Measurements from ENCODE around the gene VAV2.

DNA sequence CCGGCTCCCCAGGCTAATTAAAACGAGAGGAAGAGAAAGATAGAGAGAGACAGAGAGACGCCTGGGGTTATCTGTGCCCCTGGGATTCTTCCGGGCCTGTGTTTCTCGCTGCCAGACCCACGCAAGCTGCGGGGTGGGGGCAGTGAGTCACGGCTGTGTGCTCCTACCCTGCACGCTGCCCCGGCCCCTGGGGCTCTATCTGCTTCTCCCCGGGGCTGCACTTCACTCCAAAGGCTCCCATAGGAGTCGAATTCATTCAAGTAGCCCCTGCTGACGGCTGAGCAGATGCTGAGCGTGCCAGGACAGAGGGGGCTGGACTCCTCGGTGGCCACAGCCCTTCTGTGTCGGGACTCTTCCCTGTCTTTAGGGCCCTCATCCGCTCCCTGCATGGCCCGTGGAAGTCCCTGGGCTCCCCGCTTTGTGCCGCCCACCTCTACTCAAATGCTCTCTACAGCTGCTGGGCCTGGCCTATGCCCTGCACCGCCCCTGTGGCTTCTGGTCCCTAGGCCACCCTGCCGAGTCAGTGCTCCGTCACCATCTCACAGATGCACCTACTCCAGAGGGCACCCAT is 276.7 kb downstream of the VAV2 start:
- TF ChIP-seq, protein P1, sequence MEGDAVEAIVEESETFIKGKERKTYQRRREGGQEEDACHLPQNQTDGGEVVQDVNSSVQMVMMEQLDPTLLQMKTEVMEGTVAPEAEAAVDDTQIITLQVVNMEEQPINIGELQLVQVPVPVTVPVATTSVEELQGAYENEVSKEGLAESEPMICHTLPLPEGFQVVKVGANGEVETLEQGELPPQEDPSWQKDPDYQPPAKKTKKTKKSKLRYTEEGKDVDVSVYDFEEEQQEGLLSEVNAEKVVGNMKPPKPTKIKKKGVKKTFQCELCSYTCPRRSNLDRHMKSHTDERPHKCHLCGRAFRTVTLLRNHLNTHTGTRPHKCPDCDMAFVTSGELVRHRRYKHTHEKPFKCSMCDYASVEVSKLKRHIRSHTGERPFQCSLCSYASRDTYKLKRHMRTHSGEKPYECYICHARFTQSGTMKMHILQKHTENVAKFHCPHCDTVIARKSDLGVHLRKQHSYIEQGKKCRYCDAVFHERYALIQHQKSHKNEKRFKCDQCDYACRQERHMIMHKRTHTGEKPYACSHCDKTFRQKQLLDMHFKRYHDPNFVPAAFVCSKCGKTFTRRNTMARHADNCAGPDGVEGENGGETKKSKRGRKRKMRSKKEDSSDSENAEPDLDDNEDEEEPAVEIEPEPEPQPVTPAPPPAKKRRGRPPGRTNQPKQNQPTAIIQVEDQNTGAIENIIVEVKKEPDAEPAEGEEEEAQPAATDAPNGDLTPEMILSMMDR (IDR thresholded peaks at IDR 0.05): no peak
- TF ChIP-seq POLR2A (IDR thresholded peaks at IDR 0.05): no peak

All from uterus (tissue), 2 donors.